HG03175 (cell line): ENCODE measurements around the gene HES5.
"Not testable (repeated sequence)": the region's sequence is repeated elsewhere in the genome, so short reads cannot be mapped to it uniquely, and the experiment has no call there.

Experiments
- ATAC-seq: cut with Tn5 transposase; IDR thresholded peaks from one replicate; pipeline ENCODE4 v1.9.1; 2021; ENCODE audit warnings: mild to moderate bottlenecking, moderate library complexity; ENCODE audit not compliant: unreplicated experiment

Gene HES5

DNA sequence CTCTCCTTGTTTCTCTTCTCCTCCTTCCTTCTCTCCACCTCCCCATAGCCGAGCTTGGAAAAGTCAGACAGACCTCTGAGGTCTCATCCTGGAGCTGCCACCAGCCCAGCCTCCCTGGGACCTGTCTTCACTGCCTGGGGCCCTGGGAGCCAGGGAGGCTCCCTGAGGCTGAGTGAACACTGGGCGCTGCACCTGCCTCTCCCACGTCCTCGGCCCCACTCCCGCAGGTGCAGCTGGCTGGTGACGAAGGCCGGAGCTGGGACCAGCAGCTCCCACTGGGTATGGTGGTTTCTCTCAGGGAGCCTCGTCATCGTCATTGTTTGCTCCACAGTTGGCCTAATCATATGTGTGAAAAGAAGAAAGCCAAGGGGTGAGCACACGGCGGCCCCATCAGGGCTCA, 31.4 kb upstream of the HES5 start:
- ATAC-seq, result no peak

DNA sequence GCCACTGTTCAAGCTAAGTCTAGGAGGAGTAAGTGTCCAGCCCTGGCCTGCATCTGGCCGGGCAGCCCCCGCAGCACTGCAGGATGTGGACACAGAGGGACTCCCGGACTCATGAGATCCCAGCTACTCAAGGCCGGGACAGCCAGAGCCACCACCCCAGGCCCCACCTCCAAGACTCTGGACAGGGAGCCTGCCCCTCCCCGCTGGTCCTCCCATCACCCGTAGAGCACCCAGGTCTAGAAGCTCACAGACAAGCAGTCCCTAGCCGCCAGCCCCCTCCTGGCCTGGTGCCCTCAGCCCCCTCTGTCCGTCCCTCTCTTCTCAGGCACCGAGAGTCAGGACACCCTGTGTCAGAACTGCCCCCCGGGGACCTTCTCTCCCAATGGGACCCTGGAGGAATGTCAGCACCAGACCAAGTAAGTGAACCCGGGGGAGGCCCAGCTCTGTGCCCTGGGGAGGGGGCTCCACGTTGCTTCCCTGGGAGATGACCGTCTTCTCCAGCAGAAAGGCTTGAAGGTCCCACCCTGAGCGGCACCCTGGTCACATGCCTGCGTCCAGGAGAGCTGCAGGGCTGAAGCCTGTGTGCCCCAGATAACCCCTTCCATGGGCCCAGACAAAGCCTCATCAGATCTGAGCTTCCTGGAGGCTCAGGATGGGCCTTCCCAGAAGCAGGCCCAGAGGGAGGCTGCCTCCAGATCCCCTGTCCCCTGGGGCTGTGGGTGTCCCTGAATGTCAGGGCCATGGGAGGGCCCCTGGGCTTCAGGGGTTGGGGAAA, 30.4 kb upstream of the HES5 start:
- no peak for ATAC-seq

GRCh38 chr1:2559509-2560298, 29.6 kb upstream of the HES5 start:
- no peak for ATAC-seq

DNA sequence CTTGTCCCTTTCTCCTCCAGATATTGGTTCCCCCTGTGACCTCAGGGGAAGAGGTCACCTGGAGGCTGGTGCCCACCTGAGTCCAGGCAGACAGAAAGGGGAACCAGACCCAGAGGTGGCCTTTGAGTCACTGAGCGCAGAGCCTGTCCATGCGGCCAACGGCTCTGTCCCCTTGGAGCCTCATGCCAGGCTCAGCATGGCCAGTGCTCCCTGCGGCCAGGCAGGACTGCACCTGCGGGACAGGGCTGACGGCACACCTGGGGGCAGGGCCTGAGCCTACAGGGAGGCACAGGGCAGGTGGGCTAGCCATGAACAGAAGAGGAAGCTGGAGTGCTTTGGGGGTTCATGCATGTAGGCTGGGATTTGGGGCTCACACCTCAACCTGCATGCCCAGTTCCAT, 28.8 kb upstream of the HES5 start:
- no peak for ATAC-seq

GRCh38 chr1:2558420-2558819, 28.4 kb upstream of the HES5 start:
- ATAC-seq, result no peak

DNA sequence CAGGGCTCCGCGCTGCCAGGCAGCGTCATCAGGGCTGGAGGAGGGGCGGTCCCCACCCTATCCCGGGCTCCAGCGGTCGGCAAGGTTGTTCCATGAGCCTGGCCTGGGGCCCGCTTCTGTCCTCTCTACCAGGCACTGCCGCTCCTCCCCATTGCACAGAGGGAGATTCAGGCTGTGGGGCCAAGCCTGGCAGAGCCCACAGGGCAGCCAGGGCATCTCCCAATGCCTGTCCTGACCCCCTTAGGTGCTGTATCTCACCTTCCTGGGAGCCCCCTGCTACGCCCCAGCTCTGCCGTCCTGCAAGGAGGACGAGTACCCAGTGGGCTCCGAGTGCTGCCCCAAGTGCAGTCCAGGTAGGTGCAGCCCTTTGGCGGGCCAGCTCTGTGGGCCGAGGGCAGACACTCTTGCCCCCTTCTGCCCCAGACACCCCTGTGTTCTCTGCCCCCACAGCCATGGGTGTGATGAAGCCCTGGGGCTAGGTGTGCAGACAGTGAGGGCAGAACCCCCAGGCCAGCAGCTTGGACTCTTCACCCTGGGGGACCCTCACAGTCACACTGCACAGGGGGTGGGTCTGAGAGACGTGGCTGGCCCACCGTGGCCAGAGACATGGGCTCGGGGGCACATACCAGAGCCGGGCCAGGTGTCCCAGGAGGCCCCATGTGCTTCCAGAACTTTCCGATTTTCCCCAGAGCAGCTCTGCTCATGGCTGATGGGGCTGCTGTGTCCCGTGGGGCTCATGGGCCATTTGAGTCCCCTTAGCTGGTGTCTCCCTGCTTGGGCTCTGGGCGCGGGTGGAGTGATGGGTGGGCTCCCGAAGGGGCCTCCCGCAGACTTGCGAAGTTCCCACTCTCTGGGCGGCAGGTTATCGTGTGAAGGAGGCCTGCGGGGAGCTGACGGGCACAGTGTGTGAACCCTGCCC, 27.7 kb upstream of the HES5 start:
- ATAC-seq, result no peak

- peak; percentile 20 for ATAC-seq
Measured at GRCh38 chr1:2556678-2557481, 26.8 kb upstream of the HES5 start.

DNA sequence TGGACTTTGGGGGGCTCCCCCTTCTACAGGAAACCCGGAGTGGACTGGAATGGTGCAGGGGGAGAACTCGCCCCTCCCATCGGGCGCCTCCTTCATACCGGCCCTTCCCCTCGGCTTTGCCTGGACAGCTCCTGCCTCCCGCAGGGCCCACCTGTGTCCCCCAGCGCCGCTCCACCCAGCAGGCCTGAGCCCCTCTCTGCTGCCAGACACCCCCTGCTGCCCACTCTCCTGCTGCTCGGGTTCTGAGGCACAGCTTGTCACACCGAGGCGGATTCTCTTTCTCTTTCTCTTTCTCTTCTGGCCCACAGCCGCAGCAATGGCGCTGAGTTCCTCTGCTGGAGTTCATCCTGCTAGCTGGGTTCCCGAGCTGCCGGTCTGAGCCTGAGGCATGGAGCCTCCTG, 26.2 kb upstream of the HES5 start, which contains the start of gene TNFRSF14:
TNFRSF14 (plus strand) TSS at position 95 of the 401 bp plus-strand sequence; CDS start at position 389, 294 bp downstream.
- ATAC-seq, result peak; percentile 49

GRCh38 chr1:2555634-2556276, 25.7 kb upstream of the HES5 start:
- peak; percentile 37 for ATAC-seq

DNA sequence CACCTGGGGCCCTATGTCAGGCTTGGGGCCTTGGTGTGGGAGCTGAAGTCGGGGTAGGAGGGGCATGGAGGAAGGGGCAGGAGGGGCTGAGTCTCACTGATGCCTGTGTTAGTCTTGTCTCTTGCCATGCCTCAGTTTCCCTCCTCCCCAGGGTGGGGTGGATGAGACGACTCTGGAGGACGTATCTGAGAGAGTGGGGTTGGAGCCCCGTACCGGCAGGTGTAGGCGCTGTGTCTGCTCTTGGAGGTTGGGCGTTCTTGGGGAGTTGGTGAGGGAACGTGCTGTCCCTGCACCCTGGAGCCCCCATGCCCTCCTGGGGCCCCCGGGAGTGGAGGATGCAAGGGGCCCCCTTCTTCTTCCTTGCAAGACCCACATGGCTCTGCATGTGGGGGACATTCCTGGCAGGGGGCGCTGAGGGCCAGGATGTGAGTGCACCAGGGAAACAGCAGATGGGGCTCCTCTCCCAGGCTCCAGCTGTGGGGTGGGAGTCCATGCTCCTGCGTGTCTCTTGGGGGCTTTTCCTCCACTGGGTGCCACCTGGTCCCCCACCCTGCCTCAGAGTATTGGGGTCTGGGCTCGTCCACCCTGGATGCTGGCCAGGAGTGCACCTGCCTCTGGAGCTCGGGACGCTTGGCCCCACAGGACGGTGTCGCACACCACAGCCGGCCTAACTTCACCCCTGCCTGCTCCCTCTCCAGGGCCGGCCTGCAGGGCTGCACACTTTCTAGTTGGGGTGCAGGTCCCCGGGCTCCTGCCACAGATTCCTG, 24.7 kb upstream of the HES5 start:
- no peak for ATAC-seq

- ATAC-seq, result no peak
Measured at GRCh38 chr1:2553871-2554620, 24.0 kb upstream of the HES5 start.

- ATAC-seq, result not testable (repeated sequence)
Measured at GRCh38 chr1:2553076-2553475, 23.0 kb upstream of the HES5 start.

DNA sequence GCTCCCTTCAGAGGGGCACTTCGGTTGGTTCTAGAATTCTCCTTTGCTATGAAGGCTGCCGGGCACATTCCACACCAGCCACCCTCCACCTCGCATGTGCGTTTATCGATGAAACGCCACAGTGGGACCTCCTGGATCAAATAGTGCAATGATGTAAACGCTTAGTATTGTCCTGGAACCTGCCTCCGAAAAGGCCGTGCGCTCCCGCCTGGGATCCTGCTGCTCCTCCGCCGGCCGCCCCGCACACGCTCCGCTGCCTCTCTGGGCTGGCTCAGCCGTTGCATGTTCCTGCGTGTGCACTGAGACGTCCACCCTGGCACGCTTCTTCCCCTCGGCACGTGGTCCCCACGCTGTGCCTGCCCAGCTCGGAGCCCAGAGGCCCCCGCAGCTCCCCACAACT, 22.1 kb upstream of the HES5 start:
- ATAC-seq, result no peak

DNA sequence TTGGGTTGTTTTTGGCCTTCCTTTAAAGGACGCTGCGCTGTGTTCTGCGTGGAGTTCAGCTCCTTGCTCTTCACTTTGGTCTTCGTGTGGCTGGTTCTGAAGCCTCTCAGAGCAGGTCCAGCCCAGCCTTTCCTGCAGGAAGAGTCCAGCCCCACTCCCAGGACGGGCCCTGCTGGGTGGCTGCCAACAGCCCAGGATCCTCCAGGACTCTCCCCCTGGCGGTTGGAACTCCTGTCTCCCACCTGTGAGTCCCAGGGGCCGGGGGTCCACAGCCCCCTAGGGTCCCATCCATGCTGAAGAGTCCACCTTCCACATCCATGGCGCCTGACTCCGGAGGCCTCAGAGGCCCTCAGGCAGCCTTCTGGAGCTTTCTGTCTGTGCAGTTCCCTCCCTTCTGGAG, 21.5 kb upstream of the HES5 start:
- not testable (repeated sequence) for ATAC-seq

DNA sequence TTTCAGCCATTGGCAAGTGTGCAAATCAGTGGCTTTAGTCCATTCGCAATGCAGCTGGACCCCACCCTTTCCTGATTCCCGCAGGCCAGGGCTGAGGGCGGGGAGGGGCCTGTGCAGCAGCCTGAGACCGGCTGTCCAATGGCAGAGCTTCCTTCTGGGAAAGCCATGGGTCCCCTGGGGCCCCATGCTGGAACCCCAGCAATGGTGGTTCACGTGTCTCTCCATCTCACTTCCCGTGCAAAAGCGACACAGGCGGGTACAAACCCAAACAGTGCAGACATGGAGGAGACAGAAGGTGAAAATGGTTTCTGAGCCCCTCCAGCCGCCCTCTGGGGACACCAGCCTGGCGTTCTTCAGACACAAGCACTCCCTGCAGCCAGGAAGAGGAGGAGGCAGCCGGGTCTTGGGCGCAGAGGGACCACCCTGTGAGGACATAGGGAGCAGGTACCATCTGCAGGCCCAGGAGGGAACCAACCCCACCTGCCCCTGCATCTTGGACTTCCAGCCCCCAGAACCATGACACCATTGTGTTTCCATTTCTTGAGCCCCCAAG, 20.3 kb upstream of the HES5 start:
- not testable (repeated sequence) for ATAC-seq

DNA sequence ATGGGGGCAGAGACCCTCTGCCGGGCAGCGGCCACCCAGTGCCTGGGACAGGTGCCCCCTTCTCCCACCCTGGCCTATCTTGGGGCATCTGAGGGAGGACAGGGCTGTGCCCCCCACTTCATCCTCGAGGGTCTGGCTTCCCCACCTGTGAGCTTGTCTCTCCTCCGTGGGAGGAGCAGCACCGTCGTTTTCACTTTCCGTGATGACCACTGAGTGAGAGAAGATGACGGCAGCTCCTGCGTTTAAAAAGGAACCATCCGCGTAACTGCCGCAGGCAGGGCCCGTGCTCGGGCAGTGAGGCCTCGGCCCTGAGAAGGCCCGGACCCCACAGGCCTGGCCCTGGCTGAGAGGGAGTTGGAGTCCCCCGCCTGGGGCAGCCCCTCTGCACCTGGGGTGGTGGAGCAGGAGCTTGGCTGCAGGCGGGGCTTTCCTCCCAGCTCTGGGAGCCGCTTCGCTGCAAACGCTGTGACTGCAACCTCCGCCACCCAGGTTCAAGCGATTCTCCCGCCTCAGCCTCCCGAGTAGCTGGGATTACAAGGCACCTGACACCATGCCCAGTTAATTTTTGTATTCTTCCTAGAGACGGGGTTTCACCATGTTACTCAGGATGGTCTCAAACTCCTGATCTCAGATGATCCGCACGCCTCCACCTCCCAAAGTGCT, 19.4 kb upstream of the HES5 start:
- ATAC-seq, result not testable (repeated sequence)

DNA sequence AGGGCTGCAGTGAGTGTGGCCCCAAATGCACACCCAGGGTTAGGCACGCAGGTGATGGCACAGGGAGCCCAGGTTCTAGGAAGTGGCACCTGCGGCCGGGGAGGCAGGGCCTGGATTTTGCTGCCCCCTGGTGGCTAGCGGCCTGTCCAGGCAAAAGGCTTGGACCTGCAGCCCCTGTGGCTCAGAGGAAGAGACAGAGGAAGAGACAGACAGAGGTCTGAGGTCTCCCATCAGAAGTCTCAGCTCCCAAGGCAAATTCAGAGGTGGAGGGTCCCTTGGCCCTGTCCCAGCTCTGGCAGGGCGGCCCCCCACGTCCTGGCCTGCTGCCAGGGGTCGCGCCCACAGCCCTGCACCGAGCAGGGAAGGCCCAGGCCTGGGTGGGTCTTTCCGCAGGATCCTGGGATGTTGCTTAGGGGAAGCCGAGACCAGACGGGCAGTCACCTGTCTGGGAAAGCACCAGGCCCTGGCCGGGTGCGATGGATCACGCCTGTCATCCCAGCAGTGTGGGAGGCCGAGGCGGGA, 18.1 kb upstream of the HES5 start:
- ATAC-seq, result peak; percentile 27
